Right lung (tissue), 5 donors: Measurements from ENCODE around the gene NRROS. TPM values are rescaled to one million over a fixed set of nuclear protein-coding genes. Genes with fewer than 3 reads are reported as not detected.

Experiments used
- DNase-seq, 2 donors: peaks; one replicate each; pipeline ENCODE4 v3.0.0-alpha.2; 2013
- polyA plus RNA-seq, 5 donors: library from polyadenylated mRNA; unstranded; fragments of 120-200 nt; gene quantifications; one replicate each; pipeline versions ENCODE4 v1.2.1 to v1.2.3, GENCODE V29; 2013; ENCODE audit warnings: inconsistent platforms in 1 of 5, low replicate concordance in 1 of 5; ENCODE audit not compliant: insufficient read length in 5 of 5, insufficient read depth in 1 of 5

NRROS gene
- polyA plus RNA-seq, 5 donors, result 5.3 to 10.4 (median 6.1) TPM

DNA sequence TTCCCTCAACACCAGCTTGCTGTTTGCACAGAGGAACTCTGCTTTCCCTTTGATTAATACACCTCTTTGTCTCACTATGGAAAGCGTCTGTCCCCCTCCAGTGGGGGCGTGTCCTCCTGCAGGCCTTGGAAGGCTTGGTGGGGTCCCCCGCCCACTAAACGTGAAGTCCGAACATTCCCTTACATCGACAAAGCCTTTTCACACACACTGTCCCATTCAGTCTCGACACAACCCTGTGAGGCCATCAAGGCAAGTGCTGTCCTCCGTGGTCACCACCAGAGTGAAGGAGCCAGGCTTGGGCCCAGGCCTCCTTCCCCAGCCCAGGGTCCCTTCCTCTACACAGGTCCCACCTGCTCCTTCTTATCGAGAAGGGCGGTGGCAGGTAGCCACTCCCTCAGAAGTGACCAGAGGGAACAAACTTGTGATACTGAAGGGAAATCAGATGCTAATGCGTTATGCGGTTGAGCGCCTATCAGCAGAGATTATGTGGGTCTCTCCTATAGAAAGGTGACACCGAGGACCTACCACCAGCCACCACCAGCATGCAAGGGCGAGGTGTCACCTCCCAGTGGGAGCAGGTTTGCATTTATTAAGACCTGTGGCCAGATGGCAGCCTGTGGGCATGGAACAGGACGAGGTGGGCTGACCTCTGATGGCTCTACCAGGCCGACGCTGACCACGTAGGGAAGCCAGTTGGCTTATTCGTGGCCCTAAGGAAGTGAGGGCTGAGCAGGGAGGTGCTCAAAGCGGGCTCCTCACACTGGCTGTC, 6.6 kb downstream of the NRROS start:
- no peak for DNase-seq

DNA sequence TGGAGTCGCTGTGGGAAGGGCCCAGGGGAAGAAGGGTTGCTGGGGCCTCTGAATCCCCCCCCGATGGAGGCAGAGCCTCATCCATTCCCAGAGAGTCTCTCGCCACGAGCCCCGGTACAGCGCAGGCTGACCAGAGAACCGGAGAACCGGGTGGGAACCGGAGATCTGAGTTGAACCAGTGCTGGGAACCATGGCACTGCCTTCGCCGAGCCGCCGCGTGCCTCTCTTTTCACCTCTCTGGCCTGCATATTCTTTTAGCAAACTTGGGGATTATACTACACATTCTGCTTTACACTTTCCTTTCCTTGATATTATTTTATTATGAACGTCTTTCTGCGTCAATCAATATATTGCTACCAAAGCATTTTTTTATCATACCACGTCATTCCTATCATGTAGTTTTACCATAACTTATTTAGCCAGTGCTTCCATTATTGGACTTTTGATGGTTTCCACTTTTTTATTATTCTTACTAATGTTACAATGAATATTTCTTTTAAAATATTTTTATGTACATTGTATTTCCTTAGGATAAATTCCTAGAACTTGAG, 7.2 kb downstream of the NRROS start:
- DNase-seq, result no peak

DNA sequence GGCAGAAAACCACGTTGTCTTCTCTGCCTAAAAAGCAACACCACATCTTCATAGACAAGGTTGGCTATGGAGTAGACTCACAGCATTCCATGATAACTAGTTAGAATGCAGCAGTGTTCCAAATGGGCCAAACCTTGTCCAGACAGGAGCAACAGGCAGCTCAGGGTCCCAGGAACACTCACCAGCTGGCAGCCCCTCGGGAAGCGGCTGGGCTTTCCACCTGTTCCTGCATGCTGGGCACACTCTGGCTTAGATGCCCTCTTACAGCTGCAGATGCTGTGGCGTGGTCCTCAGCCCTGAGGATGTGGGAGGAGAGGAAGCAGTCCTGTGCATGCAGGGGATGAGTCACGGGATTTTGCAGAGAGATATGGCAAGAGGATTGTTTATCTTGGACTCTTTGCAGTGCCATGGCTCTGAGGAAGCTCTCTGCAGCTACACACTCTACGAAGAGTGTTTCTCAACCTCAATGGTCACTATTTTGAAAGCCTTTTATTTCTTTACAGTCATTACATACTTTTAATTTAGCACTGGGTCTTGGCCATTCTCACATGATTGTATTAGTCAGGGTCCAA, 11.3 kb downstream of the NRROS start:
- DNase-seq, result no peak

DNA sequence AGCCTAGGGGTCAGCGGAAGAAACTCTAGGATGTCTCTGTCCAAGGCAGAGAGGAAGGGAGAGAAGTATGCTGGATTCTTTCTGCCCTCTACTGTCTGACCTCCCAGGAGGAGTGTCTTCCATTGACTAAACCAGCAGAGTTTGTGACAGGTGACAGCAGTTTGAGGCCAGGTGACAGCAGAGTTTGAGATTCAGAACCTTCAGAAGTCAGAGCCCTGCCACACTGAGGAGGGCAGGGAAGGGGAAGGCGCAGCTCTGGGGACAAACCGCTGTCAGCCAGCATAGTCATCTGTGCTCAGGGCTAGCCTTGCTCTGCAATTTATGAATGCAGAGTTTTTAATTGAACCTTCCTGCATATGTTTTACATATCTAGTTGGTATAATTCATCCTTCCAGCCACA, 12.3 kb downstream of the NRROS start:
- DNase-seq, result no peak

DNA sequence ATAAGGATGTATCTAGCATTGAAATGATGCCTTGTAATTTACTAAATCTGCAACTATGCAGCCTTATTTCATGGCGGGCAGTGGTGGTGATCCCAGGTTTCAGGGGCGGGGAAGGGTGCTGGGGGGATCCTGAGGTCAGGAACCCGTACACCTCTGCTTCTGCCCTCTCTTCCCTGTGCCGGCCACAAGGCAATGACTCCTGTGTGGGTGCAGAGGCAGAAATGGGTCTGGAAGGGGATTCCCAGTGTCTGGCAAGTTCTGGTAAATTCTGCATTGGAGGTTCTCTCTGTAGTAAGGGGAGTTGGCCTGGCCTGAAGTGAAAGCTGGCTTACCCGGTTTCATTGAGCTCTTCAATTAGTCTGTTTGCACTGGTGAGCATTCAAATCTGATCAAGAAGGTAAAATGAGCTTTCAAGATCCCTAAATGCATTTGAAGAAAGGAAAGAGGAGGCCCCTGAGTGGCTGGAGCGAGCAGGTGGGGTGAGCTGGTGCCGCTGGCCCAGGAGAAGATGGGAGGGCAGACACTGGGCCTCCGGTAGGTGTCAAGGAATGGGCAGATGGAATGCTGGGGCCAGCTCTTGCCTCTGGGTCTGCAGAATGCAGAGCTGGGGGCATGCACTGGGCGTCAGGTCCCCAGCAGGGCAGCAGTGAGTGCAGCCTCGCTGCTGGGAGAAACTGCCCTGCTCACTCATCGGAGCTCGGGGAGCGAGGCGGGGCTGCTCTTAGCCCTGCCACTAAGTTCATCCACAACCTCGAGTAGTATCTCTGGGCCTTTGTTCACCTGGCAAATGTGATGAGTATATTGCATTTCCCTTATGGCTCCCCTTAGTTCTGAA, 13.7 kb downstream of the NRROS start:
- DNase-seq, result no peak

DNA sequence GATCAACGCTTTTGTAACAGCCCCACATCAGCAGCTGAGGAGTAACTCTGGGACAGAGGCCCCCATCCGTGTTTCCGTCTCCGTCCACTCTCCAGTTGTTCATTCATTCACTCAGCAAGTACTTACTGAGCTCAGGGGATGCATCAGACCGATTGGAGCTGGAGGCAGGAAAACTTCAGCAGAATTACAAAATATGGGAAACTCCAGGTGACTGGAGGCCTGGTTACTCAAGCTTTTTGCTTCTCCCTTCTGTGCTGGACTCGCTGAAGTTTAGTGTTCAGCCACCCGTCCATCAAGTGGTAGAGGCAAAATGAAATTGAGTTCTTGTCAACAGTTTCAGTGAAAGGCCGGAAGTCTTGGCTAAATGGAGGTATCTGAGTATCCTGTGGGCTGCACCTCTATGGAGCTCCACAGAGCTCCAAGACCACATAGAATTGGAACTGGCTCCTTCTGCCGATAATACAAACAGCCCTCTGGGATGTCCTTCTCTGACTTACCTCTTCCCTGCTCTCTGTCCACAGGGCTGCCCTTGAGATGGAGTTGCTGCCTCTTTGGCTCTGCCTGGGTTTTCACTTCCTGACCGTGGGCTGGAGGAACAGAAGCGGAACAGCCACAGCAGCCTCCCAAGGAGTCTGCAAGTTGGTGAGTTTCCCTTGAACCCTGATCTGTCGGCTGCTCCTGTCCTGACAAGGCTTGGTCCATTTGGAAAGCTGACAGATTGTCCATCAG, 14.7 kb downstream of the NRROS start:
- DNase-seq, result no peak

DNA sequence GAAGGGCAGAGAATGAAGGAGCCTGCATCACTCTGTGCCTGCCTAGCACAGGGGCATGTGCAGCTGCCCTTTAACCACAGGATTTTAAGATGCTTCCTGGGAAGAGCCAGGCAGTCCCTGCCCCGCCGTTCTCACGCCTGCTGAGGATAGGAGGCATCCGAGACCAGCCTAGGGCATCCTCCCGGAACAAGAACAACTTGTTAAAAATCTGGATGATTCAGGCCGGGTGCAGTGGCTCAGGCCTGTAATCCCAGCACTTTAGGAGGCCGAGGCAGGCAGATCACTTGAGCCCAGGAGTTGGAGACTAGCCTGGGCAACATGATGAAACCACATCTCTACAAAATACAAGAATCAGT, 15.2 kb downstream of the NRROS start:
- DNase-seq, result no peak

DNA sequence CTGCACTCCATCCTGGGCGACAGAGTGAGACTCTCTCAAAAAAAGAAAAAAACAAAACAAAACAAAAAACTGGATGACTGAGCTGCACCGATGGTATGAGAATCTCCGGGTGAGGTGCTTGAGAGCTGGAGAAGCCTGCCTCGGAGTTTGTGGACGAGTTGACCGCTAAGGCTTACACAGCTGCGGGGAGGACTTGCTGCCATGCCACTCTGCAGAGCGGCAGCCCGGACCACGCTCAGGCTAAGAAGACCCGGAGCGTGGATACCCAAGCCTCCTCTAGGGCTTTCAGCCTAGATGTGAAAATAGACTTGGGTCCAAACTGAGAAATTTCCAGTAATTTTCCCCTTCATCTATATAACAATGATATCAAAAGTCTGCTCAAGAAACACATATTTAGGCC, 16.0 kb downstream of the NRROS start:
- no peak for DNase-seq

DNA sequence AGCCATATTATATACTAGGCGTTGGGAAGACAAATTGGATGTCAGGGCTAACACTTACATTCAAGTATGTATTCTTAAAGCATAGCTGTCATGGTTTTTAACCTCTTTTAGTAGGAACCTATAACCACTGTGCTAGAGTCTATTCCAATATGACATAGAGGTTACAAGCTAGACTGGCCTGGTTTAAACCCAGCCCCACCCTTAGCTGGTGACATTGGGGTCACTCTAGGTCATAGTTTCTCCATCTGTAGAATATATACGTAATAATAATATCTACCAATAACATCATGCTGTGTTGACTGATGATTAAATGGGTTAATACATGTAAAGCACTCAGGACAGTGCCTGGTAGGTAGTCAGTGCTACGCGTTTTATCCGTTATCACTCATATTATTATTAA, 16.7 kb downstream of the NRROS start:
- no peak for DNase-seq

DNA sequence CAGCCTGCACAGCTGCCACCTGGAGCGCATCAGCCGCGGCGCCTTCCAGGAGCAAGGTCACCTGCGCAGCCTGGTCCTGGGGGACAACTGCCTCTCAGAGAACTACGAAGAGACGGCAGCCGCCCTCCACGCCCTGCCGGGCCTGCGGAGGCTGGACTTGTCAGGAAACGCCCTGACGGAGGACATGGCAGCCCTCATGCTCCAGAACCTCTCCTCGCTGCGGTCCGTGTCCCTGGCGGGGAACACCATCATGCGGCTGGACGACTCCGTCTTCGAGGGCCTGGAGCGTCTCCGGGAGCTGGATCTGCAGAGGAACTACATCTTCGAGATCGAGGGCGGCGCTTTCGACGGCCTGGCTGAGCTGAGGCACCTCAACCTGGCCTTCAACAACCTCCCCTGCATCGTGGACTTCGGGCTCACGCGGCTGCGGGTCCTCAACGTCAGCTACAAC, 20.4 kb downstream of the NRROS start:
- no peak for DNase-seq

DNA sequence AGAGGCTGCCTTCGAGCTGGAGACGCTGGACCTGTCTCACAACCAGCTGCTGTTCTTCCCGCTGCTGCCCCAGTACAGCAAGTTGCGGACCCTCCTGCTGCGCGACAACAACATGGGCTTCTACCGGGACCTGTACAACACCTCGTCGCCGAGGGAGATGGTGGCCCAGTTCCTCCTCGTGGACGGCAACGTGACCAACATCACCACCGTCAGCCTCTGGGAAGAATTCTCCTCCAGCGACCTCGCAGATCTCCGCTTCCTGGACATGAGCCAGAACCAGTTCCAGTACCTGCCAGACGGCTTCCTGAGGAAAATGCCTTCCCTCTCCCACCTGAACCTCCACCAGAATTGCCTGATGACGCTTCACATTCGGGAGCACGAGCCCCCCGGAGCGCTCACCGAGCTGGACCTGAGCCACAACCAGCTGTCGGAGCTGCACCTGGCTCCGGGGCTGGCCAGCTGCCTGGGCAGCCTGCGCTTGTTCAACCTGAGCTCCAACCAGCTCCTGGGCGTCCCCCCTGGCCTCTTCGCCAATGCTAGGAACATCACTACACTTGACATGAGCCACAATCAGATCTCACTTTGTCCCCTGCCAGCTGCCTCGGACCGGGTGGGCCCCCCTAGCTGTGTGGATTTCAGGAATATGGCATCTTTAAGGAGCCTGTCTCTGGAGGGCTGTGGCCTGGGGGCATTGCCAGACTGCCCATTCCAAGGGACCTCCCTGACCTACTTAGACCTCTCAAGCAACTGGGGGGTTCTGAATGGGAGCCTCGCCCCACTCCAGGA, 21.1 kb downstream of the NRROS start:
- no peak for DNase-seq

DNA sequence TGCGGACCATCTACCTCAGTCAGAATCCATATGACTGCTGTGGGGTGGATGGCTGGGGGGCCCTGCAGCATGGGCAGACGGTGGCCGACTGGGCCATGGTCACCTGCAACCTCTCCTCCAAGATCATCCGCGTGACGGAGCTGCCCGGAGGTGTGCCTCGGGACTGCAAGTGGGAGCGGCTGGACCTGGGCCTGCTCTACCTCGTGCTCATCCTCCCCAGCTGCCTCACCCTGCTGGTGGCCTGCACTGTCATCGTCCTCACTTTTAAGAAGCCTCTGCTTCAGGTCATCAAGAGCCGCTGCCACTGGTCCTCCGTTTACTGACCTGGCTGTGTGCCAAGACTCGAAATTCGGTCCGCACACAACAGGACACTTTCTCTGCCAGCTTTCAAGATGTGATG, 21.9 kb downstream of the NRROS start:
- no peak for DNase-seq

DNA sequence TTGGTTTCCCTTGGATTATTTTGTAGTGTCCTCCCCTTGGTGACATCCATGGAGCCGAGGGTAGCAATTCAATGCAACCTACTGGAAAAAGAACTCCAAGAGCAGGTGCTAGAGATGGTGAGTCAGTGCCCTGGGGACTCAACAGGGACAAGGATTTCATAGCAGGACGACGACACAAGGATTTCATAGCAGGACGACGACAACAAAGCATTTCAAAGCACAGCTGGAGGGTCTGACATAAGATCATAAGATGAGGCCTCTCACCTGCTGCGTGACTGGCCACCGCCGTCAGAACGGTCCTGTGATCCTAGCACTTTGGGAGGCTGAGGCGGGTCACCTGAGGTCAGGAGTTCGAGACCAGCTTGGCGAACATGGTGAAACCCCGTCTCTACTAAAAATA, 22.5 kb downstream of the NRROS start:
- DNase-seq, result no peak

DNA sequence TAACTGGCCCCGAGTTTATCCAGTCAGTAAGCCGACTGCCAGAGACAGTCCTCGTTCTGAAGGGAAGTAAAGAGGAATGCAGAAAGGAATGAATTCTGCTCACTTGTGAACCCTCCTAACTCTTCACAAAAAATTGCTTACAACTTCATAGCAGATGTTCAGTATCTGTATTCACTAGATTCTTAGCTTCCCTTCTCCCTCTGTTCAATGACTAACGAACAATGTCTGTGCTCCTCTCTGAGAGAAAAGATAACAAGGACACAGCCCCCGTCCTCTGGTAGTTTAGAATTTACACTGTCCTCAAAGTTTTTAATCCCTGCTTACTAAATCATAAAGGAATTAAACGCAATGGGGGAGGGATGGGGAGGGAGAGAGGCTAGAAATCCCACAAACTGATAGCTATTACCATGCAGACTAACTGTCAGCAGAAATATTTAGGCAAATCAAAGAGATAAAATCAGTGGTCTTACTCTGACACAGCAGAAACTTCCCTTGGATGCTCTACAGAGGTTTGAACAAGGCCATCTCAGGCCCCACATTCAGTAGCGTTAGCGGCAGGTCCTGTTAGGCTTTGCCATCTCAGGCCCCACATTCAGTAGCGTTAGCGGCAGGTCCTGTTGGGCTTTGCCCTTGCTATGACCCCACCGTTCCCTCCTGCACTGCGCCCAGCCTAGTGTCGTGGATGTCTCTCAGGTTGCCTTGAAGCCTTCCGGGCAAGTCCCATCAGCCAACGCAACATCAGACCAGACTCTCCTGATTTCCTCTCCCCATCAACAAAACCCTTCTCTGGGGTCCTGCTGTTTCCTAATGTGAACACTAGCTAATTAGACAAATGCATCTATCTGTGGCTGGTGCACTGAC, 23.4 kb downstream of the NRROS start:
- no peak for DNase-seq

DNA sequence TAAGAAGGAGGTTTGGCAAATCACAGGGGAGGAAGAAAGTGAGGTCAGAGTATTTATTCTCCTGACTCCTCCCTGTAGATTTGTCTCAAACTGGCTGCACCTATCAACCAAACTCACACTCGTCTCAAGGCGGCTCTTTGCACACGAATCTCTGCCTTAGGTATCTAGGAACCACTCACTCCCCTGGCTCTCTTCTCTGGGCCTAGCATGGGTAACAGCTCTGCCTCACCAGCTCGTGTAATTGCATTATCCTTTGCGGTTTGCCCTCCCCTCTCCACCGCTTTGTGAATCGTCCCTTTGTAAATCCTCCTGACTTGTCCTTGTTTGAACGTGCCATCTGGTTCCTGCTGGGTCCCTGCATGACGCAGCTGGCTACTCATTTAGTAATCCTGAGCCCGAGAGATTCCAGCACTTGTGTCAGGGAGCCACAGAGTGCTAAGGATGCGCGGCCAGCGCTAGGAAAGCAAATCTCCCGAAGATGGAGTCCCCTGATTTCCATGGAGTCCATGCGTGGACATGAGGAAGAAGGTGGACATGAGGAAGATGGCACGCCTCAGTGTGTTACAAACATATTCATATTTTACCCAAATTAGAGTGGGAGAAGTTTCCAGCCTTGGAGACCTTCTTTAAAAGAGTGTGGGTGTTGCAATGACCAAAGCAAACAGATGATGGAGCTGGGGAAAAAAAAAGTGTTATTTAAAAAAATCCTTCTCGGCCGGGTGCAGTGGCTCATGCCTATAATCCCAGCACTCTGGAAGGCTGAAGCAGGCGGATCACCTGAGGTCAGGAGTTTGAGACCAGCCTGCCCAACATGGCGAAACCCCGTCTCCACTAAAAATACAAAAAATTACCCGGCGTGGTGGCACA, 26.7 kb downstream of the NRROS start:
- DNase-seq, result no peak

DNA sequence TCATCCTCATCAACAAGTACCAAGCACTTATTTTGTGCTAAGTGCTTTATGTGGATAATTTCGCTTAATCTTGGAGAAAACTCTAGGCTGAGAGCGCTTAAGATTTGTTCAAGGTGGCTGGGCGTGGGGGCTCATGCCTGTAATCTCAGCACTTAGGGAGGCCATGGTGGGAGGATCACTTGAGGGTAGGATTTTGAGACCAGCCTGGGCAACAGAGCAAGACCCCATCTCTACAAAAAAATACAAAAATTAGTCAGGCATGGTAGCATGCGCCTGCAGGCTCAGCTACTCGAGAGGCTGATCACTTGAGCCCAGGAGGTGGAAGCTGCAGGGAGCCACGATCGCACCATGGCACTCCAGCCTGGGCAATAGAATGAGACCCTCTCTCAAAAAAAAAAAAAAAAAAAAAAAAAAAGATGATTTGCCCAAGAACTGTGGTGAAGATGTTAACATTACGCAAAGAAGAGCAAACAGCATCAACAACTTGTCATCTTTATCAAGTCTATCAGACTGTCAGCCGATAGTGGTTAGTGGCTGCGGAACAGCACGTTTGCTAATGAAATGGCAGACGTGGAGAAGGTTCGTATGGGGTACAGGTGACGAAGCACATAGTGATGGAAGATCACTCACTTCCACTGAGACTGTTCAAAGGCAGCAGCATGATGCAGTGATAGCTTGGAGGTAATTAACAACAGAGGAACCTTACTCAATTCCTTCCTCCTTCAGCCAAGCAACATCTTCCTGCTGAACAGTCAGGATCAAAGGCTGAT, 27.7 kb downstream of the NRROS start:
- no peak for DNase-seq

DNA sequence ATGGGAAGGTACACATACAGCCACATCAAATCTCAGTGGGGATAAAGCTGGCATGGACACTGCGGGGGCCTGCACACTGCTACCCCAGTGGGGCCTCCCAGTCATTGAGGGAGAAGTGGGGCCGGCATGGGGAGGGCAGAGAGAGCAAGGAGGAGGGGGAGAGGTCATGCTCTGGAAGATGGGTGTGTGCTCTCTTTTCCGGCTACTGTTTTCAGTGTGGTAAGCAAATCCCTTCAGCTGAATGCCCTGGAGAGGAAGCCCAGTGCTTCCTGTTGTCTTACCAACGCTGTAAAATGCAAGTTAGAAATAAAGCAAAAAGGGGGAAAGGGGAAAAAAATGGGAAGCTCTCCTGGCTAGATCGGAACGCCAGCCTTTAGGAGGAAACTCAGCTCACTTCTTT, 30.8 kb downstream of the NRROS start:
- DNase-seq, result no peak

DNA sequence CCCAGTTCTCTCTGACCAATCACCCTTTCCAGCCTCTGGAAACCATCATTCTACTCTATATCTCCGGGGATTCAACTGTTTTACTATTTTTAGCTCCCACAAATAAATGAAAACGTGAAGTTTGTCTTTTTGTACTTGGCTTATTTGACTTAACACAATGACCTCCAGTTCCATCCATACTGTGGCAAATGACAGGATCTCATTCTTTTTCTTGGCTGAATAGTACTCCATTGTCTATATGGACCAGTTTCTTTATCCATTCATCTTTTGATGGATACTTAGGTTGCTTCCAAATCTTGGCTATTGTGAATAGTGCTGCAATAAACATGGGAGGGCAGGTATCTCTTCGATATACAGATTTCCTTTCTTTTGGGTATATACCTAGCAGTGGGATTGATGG, 34.1 kb downstream of the NRROS start:
- DNase-seq, result no peak
